OCI-LY3 (cell line): ENCODE data around the gene LRP6.

Experiments used
- H2AFZ ChIP-seq: fragments of 200-600, 300-600 bp; shearing (Covaris generic); 2 replicates; pipeline ENCODE4 v1.6.0; 2014; ENCODE audit warnings: antibody characterized with exemption, low read depth, low read length
- H3K27ac ChIP-seq: fragments of 200-600, 300-600 bp; sonication (generic); 2 replicates; pipeline ENCODE4 v1.5.1; 2014; ENCODE audit warnings: mild to moderate bottlenecking, low read length, moderate library complexity, mixed read lengths
- H3K27me3 ChIP-seq: fragments of 200-600, 300-600 bp; sonication (generic); 2 replicates; pipeline ENCODE4 v1.6.1; 2014; ENCODE audit warnings: low read depth, low read length, mixed read lengths
- H3K36me3 ChIP-seq: fragments of 200-600, 300-600 bp; sonication (generic); replicated peaks from 2 replicates; pipeline ENCODE3; 2014; ENCODE audit warnings: low read depth, low read length, mixed read lengths
- H3K4me1 ChIP-seq: fragments of 300-600, 200-600 bp; sonication (generic); 2 replicates; pipeline ENCODE4 v1.6.1; 2014; ENCODE audit warnings: low read length, mixed read lengths
- H3K4me2 ChIP-seq: fragments of 200-600, 300-600 bp; sonication (generic); 2 replicates; pipeline ENCODE4 v1.6.1; 2014; ENCODE audit warnings: low read length, mixed read lengths
- H3K4me3 ChIP-seq: fragments of 300-600, 200-600 bp; sonication (generic); 2 replicates; pipeline ENCODE4 v1.5.1; 2014; ENCODE audit warnings: antibody characterized with exemption, mild to moderate bottlenecking, low read length, moderate library complexity
- H3K79me2 ChIP-seq: fragments of 300-600, 200-600 bp; shearing (Covaris generic); 2 replicates; pipeline ENCODE4 v1.6.1; 2014; ENCODE audit warnings: mild to moderate bottlenecking, low read length, mixed read lengths
- H3K9ac ChIP-seq: fragments of 300-600, 200-600 bp; shearing (Covaris generic); 2 replicates; pipeline ENCODE4 v1.6.0; 2014; ENCODE audit warnings: mild to moderate bottlenecking, low read length, moderate library complexity
- H3K9me3 ChIP-seq: fragments of 200-600, 300-600 bp; shearing (Covaris generic); 2 replicates; pipeline ENCODE4 v1.6.1; 2014; ENCODE audit warnings: low read length, mixed read lengths; ENCODE audit not compliant: insufficient read depth
- H4K20me1 ChIP-seq: fragments of 200-600, 300-600 bp; sonication (generic); 2 replicates; pipeline ENCODE4 v1.6.1; 2016; ENCODE audit warnings: low read length, mixed read lengths; ENCODE audit not compliant: insufficient read depth
- CTCF ChIP-seq: fragments of 200-600, 300-600 bp; sonication (generic); IDR thresholded peaks from 2 replicates; pipeline ENCODE4 v1.5.1; 2014; ENCODE audit warnings: antibody characterized with exemption, low read length, low read depth
- EZH2phosphoT487 ChIP-seq: fragments of 200-600 bp; shearing (Covaris generic); IDR thresholded peaks from 2 replicates; pipeline ENCODE4 v1.6.1; 2018; ENCODE audit warnings: antibody characterized with exemption, mixed run types, low read depth

The LRP6 gene

DNA sequence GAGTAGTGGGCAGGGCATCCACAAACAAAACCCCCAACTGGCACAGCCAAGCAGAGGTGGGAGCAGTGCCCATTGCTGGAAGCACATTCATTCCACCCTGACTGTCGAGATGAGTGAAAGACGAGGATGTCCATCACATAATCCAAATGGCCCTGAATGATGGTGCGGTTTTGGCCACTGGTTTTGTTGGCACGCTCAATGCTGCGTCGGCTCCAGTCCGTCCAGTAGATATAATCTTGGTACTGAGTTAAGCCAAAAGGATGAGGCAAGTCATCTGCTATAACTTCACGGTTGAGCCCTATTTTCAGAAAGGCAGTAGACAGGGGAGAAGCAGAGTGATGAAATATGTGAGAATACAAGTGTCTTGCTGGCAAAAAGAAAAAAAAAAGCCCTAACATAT, 108.0 kb downstream of the LRP6 start:
- no peak overlapping the region for H3K4me2 ChIP-seq

DNA sequence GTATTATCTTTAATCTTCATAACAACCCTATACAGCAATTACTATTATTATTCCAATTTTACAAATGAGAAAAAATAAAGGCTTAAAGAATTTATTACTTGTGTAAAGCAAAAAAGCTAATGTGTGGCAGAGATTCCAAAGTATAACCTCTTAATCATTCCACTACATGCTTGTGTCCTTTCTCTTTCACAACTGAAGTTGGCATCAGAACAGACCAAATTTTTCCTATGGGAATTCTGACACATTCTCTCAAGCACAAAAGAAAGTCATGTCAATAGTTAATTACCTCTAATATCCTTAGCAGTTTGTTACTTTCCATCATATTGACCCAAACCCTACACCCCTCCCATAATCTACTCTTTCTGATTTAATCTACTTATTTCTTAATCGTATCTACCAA, 109.4 kb downstream of the LRP6 start:
- Histone ChIP-seq H3K4me3 (no peak overlapping the region), H3K9ac (no peak overlapping the region), H3K36me3 (no peaks in the 10 kb centered on the region), H3K4me2 (no peak overlapping the region), H2AFZ (no peak overlapping the region), H3K27me3 (no peaks in the 10 kb centered on the region), H3K27ac (no peak overlapping the region), H3K4me1 (peaks cover 11% of the 10 kb centered on the region), H4K20me1 (no peaks in the 10 kb centered on the region), H3K9me3 (no peaks in the 10 kb centered on the region), H3K79me2 (no peaks in the 10 kb centered on the region)
- TF ChIP-seq CTCF (no peak), EZH2phosphoT487 (no peak)

More for the DNA sequence above, 108.0 kb downstream of the LRP6 start:
- H3K27ac ChIP-seq = no peak overlapping the region
- H3K79me2 ChIP-seq = no peaks in the 10 kb centered on the region
- TF ChIP-seq EZH2phosphoT487 (no peak), CTCF (no peak)
- H3K4me1 ChIP-seq = peaks cover 11% of the 10 kb centered on the region
- H3K36me3 ChIP-seq = no peaks in the 10 kb centered on the region
- H3K27me3 ChIP-seq = no peaks in the 10 kb centered on the region
- H3K4me3 ChIP-seq = no peak overlapping the region
- H2AFZ ChIP-seq = no peak overlapping the region
- no peak overlapping the region for H3K9ac ChIP-seq
- no peaks in the 10 kb centered on the region for H4K20me1 ChIP-seq
- H3K9me3 ChIP-seq = no peaks in the 10 kb centered on the region

DNA sequence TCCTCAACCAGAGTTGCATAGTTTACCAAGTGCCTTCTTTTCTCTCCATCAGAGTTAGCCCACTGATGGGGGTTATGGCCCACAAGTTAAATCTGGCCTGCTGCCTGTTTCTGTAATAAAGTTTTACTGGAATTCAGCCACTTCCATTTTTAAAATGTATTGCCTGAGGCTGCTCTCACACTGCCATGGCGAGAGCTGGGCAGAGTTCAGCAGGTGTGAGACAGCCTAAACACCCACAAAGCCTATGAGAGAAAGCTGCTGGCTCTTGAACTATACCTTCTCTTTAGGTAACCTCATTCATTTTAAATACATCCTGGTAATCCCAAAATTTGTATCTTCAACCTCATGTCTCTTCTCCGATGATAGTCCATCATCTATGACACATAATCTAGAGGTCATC, 110.0 kb downstream of the LRP6 start:
- Histone ChIP-seq H3K27ac (no peak overlapping the region), H3K36me3 (no peaks in the 10 kb centered on the region), H3K4me3 (no peak overlapping the region), H2AFZ (no peak overlapping the region), H3K9ac (no peak overlapping the region), H3K4me2 (no peak overlapping the region), H4K20me1 (no peaks in the 10 kb centered on the region), H3K9me3 (no peaks in the 10 kb centered on the region), H3K4me1 (peaks cover 11% of the 10 kb centered on the region), H3K27me3 (no peaks in the 10 kb centered on the region), H3K79me2 (no peaks in the 10 kb centered on the region)
- TF ChIP-seq CTCF = no peak
- TF ChIP-seq EZH2phosphoT487 = no peak

- no peak overlapping the region for H2AFZ ChIP-seq
- H3K9me3 ChIP-seq = no peaks in the 10 kb centered on the region
- H3K4me3 ChIP-seq = no peak overlapping the region
- no peaks in the 10 kb centered on the region for H3K27me3 ChIP-seq
- peaks cover 13% of the 10 kb centered on the region for H3K4me1 ChIP-seq
- H3K9ac ChIP-seq = no peak overlapping the region
- H3K4me2 ChIP-seq = peak overlapping the region; percentile 17; the same call in 1 of the 2 replicates
- TF ChIP-seq CTCF = no peak
- no peak for TF ChIP-seq EZH2phosphoT487
- peaks cover 2% of the 10 kb centered on the region for H3K36me3 ChIP-seq
- no peaks in the 10 kb centered on the region for H3K79me2 ChIP-seq
- no peaks in the 10 kb centered on the region for H4K20me1 ChIP-seq
- H3K27ac ChIP-seq = no peak overlapping the region
Measured at GRCh38 chr12:12156116-12156515, 110.7 kb downstream of the LRP6 start.
